GM23338 (cell line): ENCODE results near the gene RGS6.

Experiments
- JUNB ChIP-seq: IDR thresholded peaks from one replicate; pipeline ENCODE4 v1.6.1; 2016; ENCODE audit warnings: antibody characterized with exemption; ENCODE audit not compliant: unreplicated experiment
- TF ChIP-seq, protein P1 (sequence below), 2 experiments: fragments of 200-600 bp in 1 of 2; sonication (generic) in 1 of 2; conservative IDR thresholded peaks; 2 replicates each; pipeline versions ENCODE4 v1.5.1 to v1.6.1; 2016 to 2017; ENCODE audit warnings: antibody characterized with exemption in 2 of 2, low read depth in 2 of 2, mild to moderate bottlenecking in 2 of 2, moderate library complexity in 1 of 2

GRCh38 chr14:72452774-72453173, 520.5 kb downstream of the RGS6 start:
- TF ChIP-seq, protein P1, sequence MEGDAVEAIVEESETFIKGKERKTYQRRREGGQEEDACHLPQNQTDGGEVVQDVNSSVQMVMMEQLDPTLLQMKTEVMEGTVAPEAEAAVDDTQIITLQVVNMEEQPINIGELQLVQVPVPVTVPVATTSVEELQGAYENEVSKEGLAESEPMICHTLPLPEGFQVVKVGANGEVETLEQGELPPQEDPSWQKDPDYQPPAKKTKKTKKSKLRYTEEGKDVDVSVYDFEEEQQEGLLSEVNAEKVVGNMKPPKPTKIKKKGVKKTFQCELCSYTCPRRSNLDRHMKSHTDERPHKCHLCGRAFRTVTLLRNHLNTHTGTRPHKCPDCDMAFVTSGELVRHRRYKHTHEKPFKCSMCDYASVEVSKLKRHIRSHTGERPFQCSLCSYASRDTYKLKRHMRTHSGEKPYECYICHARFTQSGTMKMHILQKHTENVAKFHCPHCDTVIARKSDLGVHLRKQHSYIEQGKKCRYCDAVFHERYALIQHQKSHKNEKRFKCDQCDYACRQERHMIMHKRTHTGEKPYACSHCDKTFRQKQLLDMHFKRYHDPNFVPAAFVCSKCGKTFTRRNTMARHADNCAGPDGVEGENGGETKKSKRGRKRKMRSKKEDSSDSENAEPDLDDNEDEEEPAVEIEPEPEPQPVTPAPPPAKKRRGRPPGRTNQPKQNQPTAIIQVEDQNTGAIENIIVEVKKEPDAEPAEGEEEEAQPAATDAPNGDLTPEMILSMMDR (conservative IDR thresholded peaks at IDR 0.05; ENCODE audit: low read depth in 2 of 2), result no peak
- no peak for TF ChIP-seq JUNB
